OCI-LY1 (cell line): Measurements from ENCODE around the gene SORT1.

ENCODE experiments used
- H2AFZ ChIP-seq: fragments of 200-600 bp; sonication (generic), shearing (Covaris generic); 2 replicates; pipeline ENCODE4 v1.6.0; 2014; ENCODE audit warnings: antibody characterized with exemption, mild to moderate bottlenecking, low read length
- H3F3A ChIP-seq: fragments of 200-600 bp; sonication (generic), shearing (Covaris generic); 2 replicates; pipeline ENCODE4 v1.6.0; 2014; ENCODE audit warnings: mild to moderate bottlenecking, antibody characterized with exemption, low read length, moderate library complexity; ENCODE audit not compliant: insufficient read depth
- H3K27ac ChIP-seq: fragments of 200-600 bp; sonication (generic); 2 replicates; pipeline ENCODE4 v1.5.1; 2014; ENCODE audit warnings: low read length, mixed run types, mild to moderate bottlenecking, low read depth; ENCODE audit not compliant: poor library complexity, severe bottlenecking
- H3K27me3 ChIP-seq: fragments of 200-600 bp; sonication (generic); 2 replicates; pipeline ENCODE4 v1.6.0; 2014; ENCODE audit warnings: antibody characterized with exemption, mild to moderate bottlenecking, low read length, moderate library complexity; ENCODE audit not compliant: insufficient read depth
- H3K36me3 ChIP-seq: fragments of 200-600 bp; sonication (generic); 2 replicates; pipeline ENCODE4 v1.6.1; 2014; ENCODE audit warnings: mild to moderate bottlenecking, antibody characterized with exemption, low read length, moderate library complexity, mixed read lengths; ENCODE audit not compliant: insufficient read depth
- H3K4me1 ChIP-seq: fragments of 200-600 bp; sonication (generic); 2 replicates; pipeline ENCODE4 v1.5.1; 2014; ENCODE audit warnings: mild to moderate bottlenecking, low read length, moderate library complexity; ENCODE audit not compliant: insufficient read depth, severe bottlenecking
- H3K4me2 ChIP-seq: fragments of 200-600 bp; sonication (generic), shearing (Covaris generic); 2 replicates; pipeline ENCODE4 v1.6.1; 2014; ENCODE audit warnings: low read length
- H3K4me3 ChIP-seq: fragments of 200-600 bp; sonication (generic); 2 replicates; pipeline ENCODE4 v1.5.1; 2014; ENCODE audit warnings: low read length, low read depth, mild to moderate bottlenecking, mixed read lengths; ENCODE audit not compliant: poor library complexity, severe bottlenecking
- H3K79me2 ChIP-seq: fragments of 200-600 bp; shearing (Covaris generic); 2 replicates; pipeline ENCODE4 v1.6.1; 2016; ENCODE audit warnings: mixed run types, low read length, mixed read lengths; ENCODE audit not compliant: insufficient read depth
- H3K9ac ChIP-seq: fragments of 200-600 bp; sonication (generic), shearing (Covaris generic); 2 replicates; pipeline ENCODE4 v1.6.1; 2014; ENCODE audit warnings: mild to moderate bottlenecking, low read length, mixed read lengths
- H3K9me2 ChIP-seq: fragments of 200-600 bp; sonication (generic), shearing (Covaris generic); 2 replicates; pipeline ENCODE4 v1.6.1; 2014; ENCODE audit warnings: low read depth, mild to moderate bottlenecking, low read length, mixed read lengths
- H3K9me3 ChIP-seq: fragments of 200-600 bp; shearing (Covaris generic); 2 replicates; pipeline ENCODE4 v1.6.1; 2014; ENCODE audit warnings: low read length, mixed read lengths
- H4K20me1 ChIP-seq: fragments of 200-600 bp; sonication (generic), shearing (Covaris generic); 2 replicates; pipeline ENCODE4 v1.6.0; 2016; ENCODE audit warnings: mild to moderate bottlenecking, low read length; ENCODE audit not compliant: insufficient read depth
- EZH2 ChIP-seq: fragments of 200-600 bp; sonication (generic), shearing (Covaris generic); IDR thresholded peaks from 2 replicates; pipeline ENCODE4 v1.8.0; 2017; ENCODE audit warnings: borderline replicate concordance, mixed run types, mild to moderate bottlenecking, antibody characterized with exemption, low read length, moderate library complexity, mixed read lengths
- TF ChIP-seq, protein P1 (sequence below): fragments of 200-600 bp; sonication (generic), shearing (Covaris generic); IDR thresholded peaks from 2 replicates; pipeline ENCODE4 v1.5.1; 2017; ENCODE audit warnings: mild to moderate bottlenecking, antibody characterized with exemption, low read length, moderate library complexity, mixed read lengths

SORT1 gene

DNA sequence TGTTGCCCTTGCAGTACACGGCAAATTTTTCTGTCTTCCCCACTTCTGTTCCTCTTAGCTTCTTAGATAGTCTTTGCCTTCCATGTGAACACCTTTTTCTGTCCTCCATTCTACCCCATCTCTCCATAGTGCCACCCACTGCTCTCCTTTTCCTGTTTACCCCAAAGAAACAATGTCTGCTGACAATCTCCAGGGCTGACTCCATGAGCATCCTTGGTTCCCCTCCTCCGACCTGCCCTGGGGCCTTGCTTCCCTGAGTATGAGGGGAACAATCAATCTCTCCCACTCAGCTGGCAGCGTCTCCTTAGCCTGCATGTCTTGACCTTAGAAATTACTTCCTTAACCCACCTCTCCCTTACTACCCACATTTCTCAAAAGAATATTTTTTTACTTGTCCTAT lies 78.6 kb downstream of the SORT1 start:
- Histone ChIP-seq H3K4me1 (no peaks in the 10 kb centered on the region), H3K36me3 (no peaks in the 10 kb centered on the region), H3K79me2 (no peaks in the 10 kb centered on the region), H3K4me2 (no peak overlapping the region), H2AFZ (no peak overlapping the region), H3K4me3 (no peak overlapping the region), H4K20me1 (no peaks in the 10 kb centered on the region), H3K9me3 (no peaks in the 10 kb centered on the region), H3K9ac (no peak overlapping the region), H3F3A (no peaks in the 10 kb centered on the region), H3K27ac (no peak overlapping the region), H3K9me2 (no peaks in the 10 kb centered on the region), H3K27me3 (peaks cover 8% of the 10 kb centered on the region; the same call in 1 of the 2 replicates)
- no peak for TF ChIP-seq EZH2
- TF ChIP-seq, protein P1, sequence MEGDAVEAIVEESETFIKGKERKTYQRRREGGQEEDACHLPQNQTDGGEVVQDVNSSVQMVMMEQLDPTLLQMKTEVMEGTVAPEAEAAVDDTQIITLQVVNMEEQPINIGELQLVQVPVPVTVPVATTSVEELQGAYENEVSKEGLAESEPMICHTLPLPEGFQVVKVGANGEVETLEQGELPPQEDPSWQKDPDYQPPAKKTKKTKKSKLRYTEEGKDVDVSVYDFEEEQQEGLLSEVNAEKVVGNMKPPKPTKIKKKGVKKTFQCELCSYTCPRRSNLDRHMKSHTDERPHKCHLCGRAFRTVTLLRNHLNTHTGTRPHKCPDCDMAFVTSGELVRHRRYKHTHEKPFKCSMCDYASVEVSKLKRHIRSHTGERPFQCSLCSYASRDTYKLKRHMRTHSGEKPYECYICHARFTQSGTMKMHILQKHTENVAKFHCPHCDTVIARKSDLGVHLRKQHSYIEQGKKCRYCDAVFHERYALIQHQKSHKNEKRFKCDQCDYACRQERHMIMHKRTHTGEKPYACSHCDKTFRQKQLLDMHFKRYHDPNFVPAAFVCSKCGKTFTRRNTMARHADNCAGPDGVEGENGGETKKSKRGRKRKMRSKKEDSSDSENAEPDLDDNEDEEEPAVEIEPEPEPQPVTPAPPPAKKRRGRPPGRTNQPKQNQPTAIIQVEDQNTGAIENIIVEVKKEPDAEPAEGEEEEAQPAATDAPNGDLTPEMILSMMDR: no peak

DNA sequence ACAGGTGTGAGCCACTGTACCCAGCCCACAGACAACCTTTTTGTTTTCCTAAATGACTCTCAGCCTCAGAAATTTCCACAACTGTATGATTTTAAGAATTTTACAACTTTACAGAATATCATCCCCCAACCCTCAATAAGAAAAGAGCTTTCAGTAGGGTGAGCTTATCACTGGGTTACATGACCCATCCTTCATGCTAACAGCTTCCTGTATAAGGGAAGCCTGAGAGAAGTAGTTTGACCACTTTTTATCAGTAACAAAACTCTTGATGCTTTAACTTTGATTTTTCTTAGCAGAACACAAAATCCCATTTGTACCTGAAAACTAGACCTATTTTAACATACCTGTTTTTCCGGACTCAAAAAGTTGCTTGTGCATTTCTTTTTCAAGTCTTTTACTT lies 81.2 kb downstream of the SORT1 start:
- Histone ChIP-seq H3K36me3 (no peaks in the 10 kb centered on the region), H3K27me3 (peaks cover 8% of the 10 kb centered on the region; the same call in 1 of the 2 replicates), H3K9me2 (no peaks in the 10 kb centered on the region), H3K9ac (no peak overlapping the region), H3K4me2 (no peak overlapping the region), H3K79me2 (no peaks in the 10 kb centered on the region), H3K9me3 (no peaks in the 10 kb centered on the region), H3F3A (no peaks in the 10 kb centered on the region), H3K27ac (no peak overlapping the region), H4K20me1 (no peaks in the 10 kb centered on the region), H3K4me3 (no peak overlapping the region), H2AFZ (no peak overlapping the region), H3K4me1 (no peaks in the 10 kb centered on the region)
- TF ChIP-seq EZH2: no peak

DNA sequence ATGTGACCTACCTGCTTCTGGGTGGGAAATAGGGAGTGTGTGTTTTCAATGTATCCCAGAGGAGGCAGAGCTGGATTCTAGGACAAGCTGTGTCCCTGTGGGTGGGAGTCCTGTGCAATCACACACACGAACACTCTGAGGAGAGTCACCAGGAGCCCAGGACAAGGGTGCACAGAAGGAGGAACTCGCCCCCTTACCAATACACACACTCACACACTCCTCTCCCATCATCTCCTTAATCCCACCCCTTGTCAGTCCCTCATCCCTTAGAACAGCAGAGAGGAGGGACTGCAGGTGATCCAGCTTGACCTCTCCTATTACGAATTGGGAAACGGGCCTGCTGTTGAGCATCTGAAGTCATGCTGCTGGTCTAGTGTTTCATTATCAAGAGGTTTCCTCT lies 82.4 kb downstream of the SORT1 start:
- no peak overlapping the region for H2AFZ ChIP-seq
- TF ChIP-seq, protein P1: no peak
- TF ChIP-seq EZH2: no peak
- no peaks in the 10 kb centered on the region for H3F3A ChIP-seq
- no peaks in the 10 kb centered on the region for H4K20me1 ChIP-seq
- no peaks in the 10 kb centered on the region for H3K36me3 ChIP-seq
- no peaks in the 10 kb centered on the region; the same call in 1 of the 2 replicates for H3K27me3 ChIP-seq
- no peaks in the 10 kb centered on the region for H3K9me2 ChIP-seq
- H3K4me3 ChIP-seq: no peak overlapping the region
- no peaks in the 10 kb centered on the region for H3K9me3 ChIP-seq
- H3K79me2 ChIP-seq: no peaks in the 10 kb centered on the region
- H3K27ac ChIP-seq: no peak overlapping the region
- H3K4me1 ChIP-seq: no peaks in the 10 kb centered on the region
- no peak overlapping the region for H3K4me2 ChIP-seq
- no peak overlapping the region for H3K9ac ChIP-seq

DNA sequence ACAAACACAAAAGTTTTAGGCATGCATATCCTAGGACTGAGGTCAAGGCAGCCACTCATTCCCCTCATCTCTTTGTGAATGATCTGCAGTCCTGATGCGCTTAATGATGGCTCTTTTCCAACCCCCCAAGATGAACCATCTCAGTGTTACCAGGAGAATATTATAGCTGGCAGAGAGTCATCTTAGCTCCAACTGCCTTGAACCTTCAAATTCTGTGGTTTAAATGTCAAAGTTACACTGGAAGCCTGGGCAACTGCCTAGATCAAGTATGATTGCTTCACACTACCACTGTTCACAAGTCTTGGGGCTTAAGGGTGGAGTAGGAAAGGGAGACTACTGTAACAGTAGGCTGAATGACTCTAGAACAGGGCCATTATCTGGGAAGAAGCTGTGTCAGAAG lies 82.9 kb downstream of the SORT1 start:
- H3K9me2 ChIP-seq: no peaks in the 10 kb centered on the region
- no peaks in the 10 kb centered on the region for H3K36me3 ChIP-seq
- H3K9ac ChIP-seq: no peak overlapping the region
- no peaks in the 10 kb centered on the region for H4K20me1 ChIP-seq
- H3K9me3 ChIP-seq: no peaks in the 10 kb centered on the region
- H2AFZ ChIP-seq: no peak overlapping the region
- H3K4me1 ChIP-seq: no peaks in the 10 kb centered on the region
- H3K27me3 ChIP-seq: no peaks in the 10 kb centered on the region; the same call in 1 of the 2 replicates
- no peak for TF ChIP-seq EZH2
- H3K27ac ChIP-seq: no peak overlapping the region
- no peak overlapping the region for H3K4me2 ChIP-seq
- no peaks in the 10 kb centered on the region for H3K79me2 ChIP-seq
- H3K4me3 ChIP-seq: no peak overlapping the region
- no peaks in the 10 kb centered on the region for H3F3A ChIP-seq
